OCI-LY1 (cell line): ENCODE results near the gene SPAG9.

ENCODE experiments used
- H2AFZ ChIP-seq: fragments of 200-600 bp; sonication (generic), shearing (Covaris generic); 2 replicates; pipeline ENCODE4 v1.6.0; 2014; ENCODE audit warnings: antibody characterized with exemption, mild to moderate bottlenecking, low read length
- H3F3A ChIP-seq: fragments of 200-600 bp; sonication (generic), shearing (Covaris generic); 2 replicates; pipeline ENCODE4 v1.6.0; 2014; ENCODE audit warnings: mild to moderate bottlenecking, antibody characterized with exemption, low read length, moderate library complexity; ENCODE audit not compliant: insufficient read depth
- H3K27ac ChIP-seq: fragments of 200-600 bp; sonication (generic); 2 replicates; pipeline ENCODE4 v1.5.1; 2014; ENCODE audit warnings: low read length, mixed run types, mild to moderate bottlenecking, low read depth; ENCODE audit not compliant: poor library complexity, severe bottlenecking
- H3K27me3 ChIP-seq: fragments of 200-600 bp; sonication (generic); 2 replicates; pipeline ENCODE4 v1.6.0; 2014; ENCODE audit warnings: antibody characterized with exemption, mild to moderate bottlenecking, low read length, moderate library complexity; ENCODE audit not compliant: insufficient read depth
- H3K36me3 ChIP-seq: fragments of 200-600 bp; sonication (generic); 2 replicates; pipeline ENCODE4 v1.6.1; 2014; ENCODE audit warnings: mild to moderate bottlenecking, antibody characterized with exemption, low read length, moderate library complexity, mixed read lengths; ENCODE audit not compliant: insufficient read depth
- H3K4me1 ChIP-seq: fragments of 200-600 bp; sonication (generic); 2 replicates; pipeline ENCODE4 v1.5.1; 2014; ENCODE audit warnings: mild to moderate bottlenecking, low read length, moderate library complexity; ENCODE audit not compliant: insufficient read depth, severe bottlenecking
- H3K4me2 ChIP-seq: fragments of 200-600 bp; sonication (generic), shearing (Covaris generic); 2 replicates; pipeline ENCODE4 v1.6.1; 2014; ENCODE audit warnings: low read length
- H3K4me3 ChIP-seq: fragments of 200-600 bp; sonication (generic); 2 replicates; pipeline ENCODE4 v1.5.1; 2014; ENCODE audit warnings: low read length, low read depth, mild to moderate bottlenecking, mixed read lengths; ENCODE audit not compliant: poor library complexity, severe bottlenecking
- H3K79me2 ChIP-seq: fragments of 200-600 bp; shearing (Covaris generic); 2 replicates; pipeline ENCODE4 v1.6.1; 2016; ENCODE audit warnings: mixed run types, low read length, mixed read lengths; ENCODE audit not compliant: insufficient read depth
- H3K9ac ChIP-seq: fragments of 200-600 bp; sonication (generic), shearing (Covaris generic); 2 replicates; pipeline ENCODE4 v1.6.1; 2014; ENCODE audit warnings: mild to moderate bottlenecking, low read length, mixed read lengths
- H3K9me2 ChIP-seq: fragments of 200-600 bp; sonication (generic), shearing (Covaris generic); 2 replicates; pipeline ENCODE4 v1.6.1; 2014; ENCODE audit warnings: low read depth, mild to moderate bottlenecking, low read length, mixed read lengths
- H3K9me3 ChIP-seq: fragments of 200-600 bp; shearing (Covaris generic); 2 replicates; pipeline ENCODE4 v1.6.1; 2014; ENCODE audit warnings: low read length, mixed read lengths
- H4K20me1 ChIP-seq: fragments of 200-600 bp; sonication (generic), shearing (Covaris generic); 2 replicates; pipeline ENCODE4 v1.6.0; 2016; ENCODE audit warnings: mild to moderate bottlenecking, low read length; ENCODE audit not compliant: insufficient read depth
- EZH2 ChIP-seq: fragments of 200-600 bp; sonication (generic), shearing (Covaris generic); IDR thresholded peaks from 2 replicates; pipeline ENCODE4 v1.8.0; 2017; ENCODE audit warnings: borderline replicate concordance, mixed run types, mild to moderate bottlenecking, antibody characterized with exemption, low read length, moderate library complexity, mixed read lengths
- TF ChIP-seq, protein P1 (sequence below): fragments of 200-600 bp; sonication (generic), shearing (Covaris generic); IDR thresholded peaks from 2 replicates; pipeline ENCODE4 v1.5.1; 2017; ENCODE audit warnings: mild to moderate bottlenecking, antibody characterized with exemption, low read length, moderate library complexity, mixed read lengths

Gene SPAG9

GRCh38 chr17:50961282-50962220, 159.1 kb downstream of the SPAG9 start:
- Histone ChIP-seq H3K4me2 (no peak overlapping the region), H3K27ac (no peak overlapping the region), H3K4me1 (no peaks in the 10 kb centered on the region), H3K79me2 (no peaks in the 10 kb centered on the region), H3K9ac (no peak overlapping the region), H3K9me2 (no peaks in the 10 kb centered on the region), H3F3A (no peaks in the 10 kb centered on the region; the same call in 1 of the 2 replicates), H3K4me3 (no peak overlapping the region), H3K27me3 (no peaks in the 10 kb centered on the region), H3K9me3 (no peaks in the 10 kb centered on the region), H4K20me1 (no peaks in the 10 kb centered on the region), H3K36me3 (peaks cover 42% of the 10 kb centered on the region; the same call in 1 of the 2 replicates), H2AFZ (no peak overlapping the region)
- TF ChIP-seq EZH2, result no peak
- TF ChIP-seq, protein P1, sequence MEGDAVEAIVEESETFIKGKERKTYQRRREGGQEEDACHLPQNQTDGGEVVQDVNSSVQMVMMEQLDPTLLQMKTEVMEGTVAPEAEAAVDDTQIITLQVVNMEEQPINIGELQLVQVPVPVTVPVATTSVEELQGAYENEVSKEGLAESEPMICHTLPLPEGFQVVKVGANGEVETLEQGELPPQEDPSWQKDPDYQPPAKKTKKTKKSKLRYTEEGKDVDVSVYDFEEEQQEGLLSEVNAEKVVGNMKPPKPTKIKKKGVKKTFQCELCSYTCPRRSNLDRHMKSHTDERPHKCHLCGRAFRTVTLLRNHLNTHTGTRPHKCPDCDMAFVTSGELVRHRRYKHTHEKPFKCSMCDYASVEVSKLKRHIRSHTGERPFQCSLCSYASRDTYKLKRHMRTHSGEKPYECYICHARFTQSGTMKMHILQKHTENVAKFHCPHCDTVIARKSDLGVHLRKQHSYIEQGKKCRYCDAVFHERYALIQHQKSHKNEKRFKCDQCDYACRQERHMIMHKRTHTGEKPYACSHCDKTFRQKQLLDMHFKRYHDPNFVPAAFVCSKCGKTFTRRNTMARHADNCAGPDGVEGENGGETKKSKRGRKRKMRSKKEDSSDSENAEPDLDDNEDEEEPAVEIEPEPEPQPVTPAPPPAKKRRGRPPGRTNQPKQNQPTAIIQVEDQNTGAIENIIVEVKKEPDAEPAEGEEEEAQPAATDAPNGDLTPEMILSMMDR, result no peak

- Histone ChIP-seq H3K79me2 (no peaks in the 10 kb centered on the region), H3K36me3 (peaks cover 23% of the 10 kb centered on the region; the same call in 1 of the 2 replicates)
These were observed 161.3 kb downstream of the SPAG9 start for GRCh38 chr17:50959341-50959740.

GRCh38 chr17:50957600-50958575, 162.8 kb downstream of the SPAG9 start:
- TF ChIP-seq, protein P1, result no peak
- TF ChIP-seq EZH2, result no peak
- H3K27ac ChIP-seq, result no peak overlapping the region

More at GRCh38 chr17:50959341-50959740, 161.3 kb downstream of the SPAG9 start:
- Histone ChIP-seq H3F3A (no peaks in the 10 kb centered on the region; the same call in 1 of the 2 replicates), H3K9me3 (no peaks in the 10 kb centered on the region), H3K27ac (no peak overlapping the region), H3K4me1 (no peaks in the 10 kb centered on the region), H3K27me3 (no peaks in the 10 kb centered on the region), H3K4me2 (no peak overlapping the region), H2AFZ (no peak overlapping the region), H3K9me2 (no peaks in the 10 kb centered on the region), H3K9ac (no peak overlapping the region), H4K20me1 (no peaks in the 10 kb centered on the region), H3K4me3 (no peak overlapping the region)
- TF ChIP-seq, protein P1, result no peak
- no peak for TF ChIP-seq EZH2

More at GRCh38 chr17:50957600-50958575, 162.8 kb downstream of the SPAG9 start:
- Histone ChIP-seq H2AFZ (no peak overlapping the region), H3K27me3 (no peaks in the 10 kb centered on the region), H3K4me3 (no peak overlapping the region), H3K9me3 (no peaks in the 10 kb centered on the region), H3K4me1 (no peaks in the 10 kb centered on the region), H3K9me2 (no peaks in the 10 kb centered on the region), H4K20me1 (no peaks in the 10 kb centered on the region), H3F3A (no peaks in the 10 kb centered on the region; the same call in 1 of the 2 replicates), H3K4me2 (no peak overlapping the region), H3K9ac (no peak overlapping the region), H3K36me3 (peaks cover 14% of the 10 kb centered on the region; the same call in 1 of the 2 replicates), H3K79me2 (no peaks in the 10 kb centered on the region)
